Muscle of leg (tissue), 11 donors: ENCODE results near the gene EMILIN3. TPM values are rescaled to one million over a fixed set of nuclear protein-coding genes. Genes with fewer than 3 reads are reported as not detected.
"Not testable (repeated sequence)": the region's sequence is repeated elsewhere in the genome, so short reads cannot be mapped to it uniquely, and the experiment has no call there.

Source experiments
- DNase-seq: peaks from one replicate; pipeline ENCODE4 v3.0.0; 2013
- H3K27ac ChIP-seq: one replicate; pipeline ENCODE4 v1.5.1; 2013; ENCODE audit warnings: mild to moderate bottlenecking, low read length, control low read depth
- H3K27me3 ChIP-seq: one replicate; pipeline ENCODE4 v1.6.1; 2013; ENCODE audit warnings: low read length; ENCODE audit not compliant: control insufficient read depth, insufficient read depth
- H3K36me3 ChIP-seq: one replicate; pipeline ENCODE4 v1.6.1; 2013; ENCODE audit warnings: low read length; ENCODE audit not compliant: control insufficient read depth, insufficient read depth
- H3K4me1 ChIP-seq: one replicate; pipeline ENCODE4 v1.6.1; 2013; ENCODE audit warnings: low read length; ENCODE audit not compliant: control insufficient read depth, insufficient read depth
- H3K4me3 ChIP-seq: one replicate; pipeline ENCODE4 v1.5.1; 2013; ENCODE audit warnings: low read length, control low read depth
- H3K9me3 ChIP-seq: replicated peaks from 2 replicates; pipeline ENCODE4 v1.6.1; 2013; ENCODE audit warnings: low read depth, low read length; ENCODE audit not compliant: control insufficient read depth
- WGBS: methylation state at CpG from one replicate; pipeline ENCODE4 v1.1.5; 2013; ENCODE audit warnings: missing lambda C conversion rate; ENCODE audit not compliant: insufficient coverage; 5-methylcytosine and 5-hydroxymethylcytosine counted together
- polyA plus RNA-seq, 8 donors: library from polyadenylated mRNA; unstranded; fragments of 120-200 nt; gene quantifications; one replicate each; pipeline versions ENCODE4 v1.2.1 to v1.2.3, GENCODE V29; 2013; ENCODE audit warnings: inconsistent platforms in 1 of 8, low replicate concordance in 1 of 8; ENCODE audit not compliant: insufficient read length in 8 of 8, insufficient read depth in 1 of 8
- total RNA-seq: library from RNA; stranded (reverse); fragments of 120-200 nt; gene quantifications from one replicate; pipeline ENCODE4 v1.2.4, GENCODE V29; 2013

The EMILIN3 gene
- total and polyA plus RNA-seq, 9 donors = 24.8 to 72.4 (median 46.1) TPM

GRCh38 chr20:41327178-41327577 is 39.4 kb downstream of the EMILIN3 start:
- no peak for DNase-seq
- Histone ChIP-seq H3K4me3 (no peak overlapping the region), H3K36me3 (no peaks in the 10 kb centered on the region), H3K9me3 (no peaks in the 10 kb centered on the region), H3K27ac (no peak overlapping the region), H3K4me1 (peaks cover 9% of the 10 kb centered on the region), H3K27me3 (no peaks in the 10 kb centered on the region)
- WGBS = 83% methylated on average over 4 of the region's 5 CpGs

- Histone ChIP-seq H3K4me1 (peaks cover 5% of the 10 kb centered on the region), H3K9me3 (no peaks in the 10 kb centered on the region), H3K27ac (no peak overlapping the region), H3K4me3 (no peak overlapping the region), H3K27me3 (no peaks in the 10 kb centered on the region), H3K36me3 (no peaks in the 10 kb centered on the region)
- 75% methylated on average over 1 of the region's 1 CpG for WGBS
- no peak for DNase-seq
Observed at GRCh38 chr20:41320976-41321375, 45.6 kb downstream of the EMILIN3 start.

GRCh38 chr20:41320441-41320840 is 46.2 kb downstream of the EMILIN3 start:
- no peak overlapping the region for H3K27ac ChIP-seq
- H3K4me3 ChIP-seq = no peak overlapping the region
- no peaks in the 10 kb centered on the region for H3K27me3 ChIP-seq
- no peak for DNase-seq
- no peaks in the 10 kb centered on the region for H3K36me3 ChIP-seq
- H3K4me1 ChIP-seq = peaks cover 5% of the 10 kb centered on the region
- H3K9me3 ChIP-seq = no peaks in the 10 kb centered on the region

- H3K4me1 ChIP-seq = peaks cover 5% of the 10 kb centered on the region
- 83% methylated on average over 1 of the region's 5 CpGs for WGBS
- no peaks in the 10 kb centered on the region for H3K27me3 ChIP-seq
- no peak for DNase-seq
- no peaks in the 10 kb centered on the region for H3K36me3 ChIP-seq
- no peaks in the 10 kb centered on the region for H3K9me3 ChIP-seq
- peak overlapping the region; percentile 56 for H3K27ac ChIP-seq
- no peak overlapping the region for H3K4me3 ChIP-seq
Observed at GRCh38 chr20:41318271-41318649, 48.4 kb downstream of the EMILIN3 start.

GRCh38 chr20:41317546-41318270 is 48.9 kb downstream of the EMILIN3 start, which contains the start of gene ZHX3:
TSS of gene ZHX3 (minus strand) at chr20:41317731. CDS start at chr20:41204916, 112,815 bp downstream.
- no peaks in the 10 kb centered on the region for H3K9me3 ChIP-seq
- DNase-seq = peak; percentile 99
- H3K36me3 ChIP-seq = no peaks in the 10 kb centered on the region
- H3K27ac ChIP-seq = peak within 1 kb of the TSS; percentile 76
- H3K4me3 ChIP-seq = peak within 1 kb of the TSS; percentile 78
- no peaks in the 10 kb centered on the region for H3K27me3 ChIP-seq
- H3K4me1 ChIP-seq = peaks cover 5% of the 10 kb centered on the region
- WGBS = under 1% methylated on average over 39 of the region's 64 CpGs

- Histone ChIP-seq H3K27me3 (no peaks in the 10 kb centered on the region), H3K36me3 (no peaks in the 10 kb centered on the region), H3K27ac (peak overlapping the region; percentile 76), H3K4me3 (peak overlapping the region; percentile 78), H3K9me3 (no peaks in the 10 kb centered on the region), H3K4me1 (peaks cover 5% of the 10 kb centered on the region)
- 3% methylated on average over 60 of the region's 66 CpGs for WGBS
- DNase-seq = peak; percentile 82
Observed at GRCh38 chr20:41316602-41317545, 49.7 kb downstream of the EMILIN3 start.

- Histone ChIP-seq H3K27ac (no peak overlapping the region), H3K36me3 (no peaks in the 10 kb centered on the region), H3K9me3 (no peaks in the 10 kb centered on the region), H3K27me3 (no peaks in the 10 kb centered on the region), H3K4me3 (no peak overlapping the region), H3K4me1 (peaks cover 5% of the 10 kb centered on the region)
- WGBS = 100% methylated on average over 1 of the region's 6 CpGs
- DNase-seq = no peak
Observed at GRCh38 chr20:41316051-41316450, 50.6 kb downstream of the EMILIN3 start.

GRCh38 chr20:41314386-41314785 is 52.2 kb downstream of the EMILIN3 start:
- no peak overlapping the region for H3K27ac ChIP-seq
- peaks cover 7% of the 10 kb centered on the region for H3K4me1 ChIP-seq
- peak; percentile 49 for DNase-seq
- H3K9me3 ChIP-seq = no peaks in the 10 kb centered on the region
- H3K4me3 ChIP-seq = no peak overlapping the region
- no CpG with 5 or more reads among the region's 2 CpGs for WGBS
- H3K27me3 ChIP-seq = no peaks in the 10 kb centered on the region
- no peaks in the 10 kb centered on the region for H3K36me3 ChIP-seq

GRCh38 chr20:41312009-41312408 is 54.6 kb downstream of the EMILIN3 start:
- not testable (repeated sequence) for H3K27ac ChIP-seq, H3K4me1 ChIP-seq, DNase-seq, H3K9me3 ChIP-seq, H3K36me3 ChIP-seq, H3K4me3 ChIP-seq, H3K27me3 ChIP-seq
- 91% methylated on average over 4 of the region's 6 CpGs for WGBS
